GM19351 (cell line): ENCODE results near the gene IFT122.

Experiments
- ATAC-seq: cut with Tn5 transposase; IDR thresholded peaks from one replicate; pipeline ENCODE4 v1.9.1; 2021; ENCODE audit warnings: mild to moderate bottlenecking, moderate library complexity; ENCODE audit not compliant: unreplicated experiment

Gene IFT122

GRCh38 chr3:129567939-129568338 is 127.9 kb downstream of the IFT122 start:
- ATAC-seq: no peak

- ATAC-seq: no peak
These were observed 129.8 kb downstream of the IFT122 start for GRCh38 chr3:129569856-129570255.
